Prostate gland (tissue), 2 donors: Measurements from ENCODE around the gene TMEM132D. TPM values are rescaled to one million over a fixed set of nuclear protein-coding genes. Genes with fewer than 3 reads are reported as not detected.

Experiments used
- DNase-seq: peaks from one replicate; pipeline ENCODE4 v3.0.0-alpha.2; 2019; ENCODE audit warnings: low spot score
- H3K27ac ChIP-seq, 2 donors: fragments of 200-600 bp; sonication (generic); 2 replicates each; pipeline ENCODE4 v1.5.1; 2017 to 2019
- H3K27me3 ChIP-seq: fragments of 200-600 bp; sonication (generic); replicated peaks from 2 replicates; pipeline ENCODE4 v1.5.1; 2019; ENCODE audit not compliant: insufficient read depth
- H3K36me3 ChIP-seq, 2 donors: fragments of 200-600 bp; sonication (generic); 1 replicate in 1 of 2; 2 replicates in 1 of 2; pipeline versions ENCODE4 v1.5.1 to v1.8.1; 2017 to 2019
- H3K4me1 ChIP-seq: fragments of 200-600 bp; sonication (generic); replicated peaks from 2 replicates; pipeline ENCODE4 v1.5.1; 2019
- H3K4me3 ChIP-seq, 2 donors: fragments of 200-600 bp; sonication (generic); 2 replicates each; pipeline ENCODE4 v1.5.1; 2017 to 2019
- H3K9me3 ChIP-seq: fragments of 200-600 bp; sonication (generic); 2 replicates; pipeline ENCODE4 v1.5.1; 2017
- CTCF ChIP-seq, 4 experiments: fragments of 200-600 bp in 2 of 4; fragments of 450-650 bp in 2 of 4; sonication (generic) in 2 of 4; IDR thresholded peaks; 1 replicate in 3 of 4; 2 replicates in 1 of 4; pipeline ENCODE4 v1.5.1; 2016 to 2019; ENCODE audit warnings: antibody characterized with exemption in 4 of 4, mild to moderate bottlenecking in 2 of 4, moderate library complexity in 2 of 4
- POLR2A ChIP-seq: fragments of 450-650 bp; IDR thresholded peaks from one replicate; pipeline ENCODE4 v1.6.1; 2016; ENCODE audit warnings: antibody characterized with exemption, mild to moderate bottlenecking
- POLR2AphosphoS5 ChIP-seq: sonication (generic); formaldehyde crosslinking; IDR thresholded peaks from one replicate; pipeline ENCODE4 v1.6.1; 2017; ENCODE audit warnings: antibody characterized with exemption
- WGBS: methylation state at CpG from one replicate; pipeline ENCODE4 v1.1.5; 2018; 5-methylcytosine and 5-hydroxymethylcytosine counted together
- intact Hi-C: fragments of 100-400 bp; cut with DNase I; formaldehyde crosslinking; loops from one replicate; pipeline ENCODE4 v1.14.2; 2022
- total RNA-seq, 2 donors: library from RNA; depleted of rRNA; stranded (reverse); fragments of >200 nt; gene quantifications; one replicate each; pipeline ENCODE4 v1.1.0, GENCODE V29; 2016

Gene TMEM132D
- total RNA-seq, 2 donors from 2014 or later = 0.57 to 1.3 TPM

DNA sequence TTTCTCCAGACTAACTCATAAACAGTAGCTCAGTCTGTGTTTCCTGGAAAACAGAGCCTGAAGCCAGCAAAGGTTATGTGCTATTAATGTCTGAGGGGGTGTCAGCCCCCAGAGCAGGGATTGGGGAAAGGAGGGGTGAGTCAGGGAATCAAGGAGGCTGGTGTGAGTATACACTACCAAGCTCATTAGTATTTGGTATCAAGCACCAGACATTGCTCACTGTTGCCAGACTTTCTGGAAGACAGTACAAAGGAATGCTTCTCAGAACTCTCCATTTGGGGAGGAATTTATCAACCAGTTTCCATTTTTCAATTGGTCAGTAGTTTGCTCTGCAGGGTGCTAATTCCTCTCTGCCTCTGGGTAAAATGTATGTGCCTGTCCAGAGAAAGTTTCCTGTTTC is 607.2 kb downstream of the TMEM132D start:
- intact Hi-C loops = no loop called here

DNA sequence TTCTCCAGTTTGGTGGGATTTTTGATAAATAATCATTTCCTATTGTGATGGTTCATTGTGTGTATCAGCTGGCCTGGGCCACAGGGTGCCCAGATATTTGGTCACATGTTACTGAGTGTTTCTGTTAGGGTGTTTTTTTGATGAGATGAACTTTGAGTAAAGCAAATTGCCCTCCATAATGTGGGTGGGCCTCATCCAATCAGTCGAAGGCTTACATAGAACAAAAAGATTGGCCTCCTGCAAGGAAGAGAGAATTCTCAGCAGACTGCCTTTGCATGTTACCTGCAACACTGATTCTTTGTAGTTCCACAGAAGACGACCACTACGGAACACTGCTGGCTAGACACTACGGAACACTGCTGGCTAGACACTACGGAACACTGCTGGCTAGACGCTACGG is 609.0 kb downstream of the TMEM132D start:
- TF ChIP-seq CTCF (IDR thresholded peaks at IDR 0.05) = no peak
- H3K27me3 ChIP-seq = no peaks in the 10 kb centered on the region
- no peak for DNase-seq
- H3K9me3 ChIP-seq = no peaks in the 10 kb centered on the region
- H3K4me3 ChIP-seq = no peak overlapping the region
- H3K36me3 ChIP-seq = no peaks in the 10 kb centered on the region
- intact Hi-C loops = no loop called here
- no peaks in the 10 kb centered on the region for H3K4me1 ChIP-seq
- no peak overlapping the region for H3K27ac ChIP-seq
- 92% methylated on average over 7 of the region's 7 CpGs for WGBS

More for the DNA sequence above, 607.2 kb downstream of the TMEM132D start:
- H3K36me3 ChIP-seq = no peaks in the 10 kb centered on the region
- no peak overlapping the region for H3K27ac ChIP-seq
- no peaks in the 10 kb centered on the region for H3K4me1 ChIP-seq
- DNase-seq = no peak
- H3K4me3 ChIP-seq = no peak overlapping the region
- H3K9me3 ChIP-seq = no peaks in the 10 kb centered on the region
- no peaks in the 10 kb centered on the region for H3K27me3 ChIP-seq
- TF ChIP-seq CTCF (IDR thresholded peaks at IDR 0.05) (no peak), POLR2AphosphoS5 (no peak), POLR2A (no peak)

DNA sequence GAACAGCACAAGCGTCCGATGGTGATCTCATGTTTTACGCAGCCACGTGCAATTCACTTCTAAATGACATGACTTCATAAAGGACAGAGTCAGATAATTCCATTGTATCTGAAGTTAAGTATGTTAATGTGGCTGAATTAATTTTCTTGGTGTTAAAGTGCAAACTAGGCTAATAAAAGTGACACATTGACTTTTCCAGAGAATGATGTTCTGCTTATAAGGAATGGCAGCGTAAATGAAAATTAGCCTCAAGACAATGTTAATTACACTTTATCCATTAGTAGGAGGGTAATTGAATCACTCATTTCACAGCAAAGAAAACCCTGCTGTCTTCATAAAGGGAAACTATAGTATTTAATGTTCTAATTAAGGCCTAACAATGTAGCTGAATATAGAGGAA is 624.1 kb downstream of the TMEM132D start:
- H3K27me3 ChIP-seq = no peaks in the 10 kb centered on the region
- DNase-seq = no peak
- TF ChIP-seq POLR2AphosphoS5 (no peak), CTCF (IDR thresholded peaks at IDR 0.05) (no peak), POLR2A (no peak)
- intact Hi-C loops = no loop called here
- no peak overlapping the region for H3K27ac ChIP-seq
- H3K4me1 ChIP-seq = no peaks in the 10 kb centered on the region
- H3K36me3 ChIP-seq = no peaks in the 10 kb centered on the region
- no peaks in the 10 kb centered on the region for H3K9me3 ChIP-seq
- H3K4me3 ChIP-seq = no peak overlapping the region
- 87% methylated on average over 5 of the region's 5 CpGs for WGBS

GRCh38 chr12:129276361-129277060 is 627.3 kb downstream of the TMEM132D start:
- H3K27ac ChIP-seq = no peak overlapping the region
- H3K4me3 ChIP-seq = no peak overlapping the region
- no peaks in the 10 kb centered on the region for H3K9me3 ChIP-seq
- WGBS = 48% methylated on average over 9 of the region's 9 CpGs
- H3K27me3 ChIP-seq = no peaks in the 10 kb centered on the region
- DNase-seq = no peak
- no peaks in the 10 kb centered on the region for H3K4me1 ChIP-seq
- intact Hi-C loops = no loop called here
- TF ChIP-seq POLR2A (no peak), POLR2AphosphoS5 (no peak), CTCF (IDR thresholded peaks at IDR 0.05) (no peak)
- no peaks in the 10 kb centered on the region for H3K36me3 ChIP-seq

DNA sequence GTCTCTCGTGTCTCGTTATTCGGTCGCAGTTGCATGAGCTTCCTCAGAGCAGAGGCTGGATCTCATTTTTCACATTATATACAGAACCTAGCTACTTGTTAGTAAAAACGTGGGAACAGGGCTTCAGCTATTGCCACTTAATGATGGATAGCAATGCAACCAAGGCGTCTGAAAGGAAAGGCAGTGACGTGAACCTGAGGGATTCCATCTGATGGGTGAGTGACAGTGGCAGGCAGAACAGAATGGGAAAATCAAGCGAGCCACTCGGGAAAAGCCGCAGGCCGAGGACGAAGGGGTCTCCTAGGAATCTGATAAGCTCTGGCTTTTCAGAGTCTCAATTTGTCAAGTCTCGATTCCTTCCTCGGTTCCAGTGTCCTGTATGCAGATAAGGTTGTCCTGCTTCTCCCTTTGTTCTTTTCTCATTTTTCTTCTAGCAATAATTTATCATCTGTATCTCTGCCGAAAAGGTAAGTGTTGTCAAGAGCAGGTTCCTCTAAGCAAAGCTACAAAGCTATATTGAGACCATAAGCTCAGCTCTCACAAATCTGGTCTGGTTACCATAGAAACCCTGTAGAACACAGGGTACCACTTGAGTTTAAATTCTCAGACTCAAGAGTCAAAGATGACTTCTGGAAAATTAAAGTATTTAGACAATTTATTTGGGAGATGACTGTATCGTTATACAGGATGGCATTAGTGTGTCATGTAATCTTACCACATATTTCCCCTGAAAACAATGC is 633.9 kb downstream of the TMEM132D start:
- DNase-seq = no peak
- intact Hi-C loops = no loop called here
- no peaks in the 10 kb centered on the region for H3K4me1 ChIP-seq
- no peaks in the 10 kb centered on the region for H3K36me3 ChIP-seq
- WGBS = 89% methylated on average over 16 of the region's 16 CpGs
- H3K27ac ChIP-seq = no peak overlapping the region
- H3K9me3 ChIP-seq = no peaks in the 10 kb centered on the region
- no peaks in the 10 kb centered on the region for H3K27me3 ChIP-seq
- H3K4me3 ChIP-seq = no peak overlapping the region
- no peak for TF ChIP-seq POLR2A
- no peak for TF ChIP-seq CTCF (IDR thresholded peaks at IDR 0.05)
- no peak for TF ChIP-seq POLR2AphosphoS5
